ENCODE data around the gene IQSEC3.

DNA sequence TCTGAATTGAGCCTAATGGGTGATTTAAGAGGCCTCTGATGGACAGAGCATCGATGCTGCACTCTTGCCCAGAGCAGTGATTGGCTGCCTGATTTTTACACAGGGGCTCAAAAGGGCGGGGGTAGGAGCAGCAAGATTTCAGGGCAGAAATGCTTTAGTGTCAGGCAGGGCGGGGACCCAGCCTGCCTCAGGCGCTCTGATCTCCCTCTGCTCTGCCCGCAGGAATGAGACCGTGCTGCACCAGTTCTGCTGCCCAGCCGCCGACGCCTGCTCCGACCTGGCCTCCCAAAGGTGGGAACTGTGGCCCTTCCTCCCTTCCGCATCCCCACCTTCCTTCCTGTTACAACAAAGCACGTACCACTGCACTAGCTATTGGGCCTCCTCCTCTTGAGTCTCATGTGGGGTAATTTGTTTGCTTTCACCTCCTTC is 32.4 kb downstream of the IQSEC3 start:
- TF ChIP-seq, protein P1, sequence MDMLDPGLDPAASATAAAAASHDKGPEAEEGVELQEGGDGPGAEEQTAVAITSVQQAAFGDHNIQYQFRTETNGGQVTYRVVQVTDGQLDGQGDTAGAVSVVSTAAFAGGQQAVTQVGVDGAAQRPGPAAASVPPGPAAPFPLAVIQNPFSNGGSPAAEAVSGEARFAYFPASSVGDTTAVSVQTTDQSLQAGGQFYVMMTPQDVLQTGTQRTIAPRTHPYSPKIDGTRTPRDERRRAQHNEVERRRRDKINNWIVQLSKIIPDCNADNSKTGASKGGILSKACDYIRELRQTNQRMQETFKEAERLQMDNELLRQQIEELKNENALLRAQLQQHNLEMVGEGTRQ (CRISPR knock-in tag; IDR thresholded peaks at IDR 0.05): no peak
- TF ChIP-seq JUN (CRISPR knock-in tag; IDR thresholded peaks at IDR 0.05): no peak
- TF ChIP-seq, protein P2, sequence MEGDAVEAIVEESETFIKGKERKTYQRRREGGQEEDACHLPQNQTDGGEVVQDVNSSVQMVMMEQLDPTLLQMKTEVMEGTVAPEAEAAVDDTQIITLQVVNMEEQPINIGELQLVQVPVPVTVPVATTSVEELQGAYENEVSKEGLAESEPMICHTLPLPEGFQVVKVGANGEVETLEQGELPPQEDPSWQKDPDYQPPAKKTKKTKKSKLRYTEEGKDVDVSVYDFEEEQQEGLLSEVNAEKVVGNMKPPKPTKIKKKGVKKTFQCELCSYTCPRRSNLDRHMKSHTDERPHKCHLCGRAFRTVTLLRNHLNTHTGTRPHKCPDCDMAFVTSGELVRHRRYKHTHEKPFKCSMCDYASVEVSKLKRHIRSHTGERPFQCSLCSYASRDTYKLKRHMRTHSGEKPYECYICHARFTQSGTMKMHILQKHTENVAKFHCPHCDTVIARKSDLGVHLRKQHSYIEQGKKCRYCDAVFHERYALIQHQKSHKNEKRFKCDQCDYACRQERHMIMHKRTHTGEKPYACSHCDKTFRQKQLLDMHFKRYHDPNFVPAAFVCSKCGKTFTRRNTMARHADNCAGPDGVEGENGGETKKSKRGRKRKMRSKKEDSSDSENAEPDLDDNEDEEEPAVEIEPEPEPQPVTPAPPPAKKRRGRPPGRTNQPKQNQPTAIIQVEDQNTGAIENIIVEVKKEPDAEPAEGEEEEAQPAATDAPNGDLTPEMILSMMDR (IDR thresholded peaks at IDR 0.05): no peak
- no peak for TF ChIP-seq GABPB1 (CRISPR knock-in tag; IDR thresholded peaks at IDR 0.05)
- TF ChIP-seq, protein P3, sequence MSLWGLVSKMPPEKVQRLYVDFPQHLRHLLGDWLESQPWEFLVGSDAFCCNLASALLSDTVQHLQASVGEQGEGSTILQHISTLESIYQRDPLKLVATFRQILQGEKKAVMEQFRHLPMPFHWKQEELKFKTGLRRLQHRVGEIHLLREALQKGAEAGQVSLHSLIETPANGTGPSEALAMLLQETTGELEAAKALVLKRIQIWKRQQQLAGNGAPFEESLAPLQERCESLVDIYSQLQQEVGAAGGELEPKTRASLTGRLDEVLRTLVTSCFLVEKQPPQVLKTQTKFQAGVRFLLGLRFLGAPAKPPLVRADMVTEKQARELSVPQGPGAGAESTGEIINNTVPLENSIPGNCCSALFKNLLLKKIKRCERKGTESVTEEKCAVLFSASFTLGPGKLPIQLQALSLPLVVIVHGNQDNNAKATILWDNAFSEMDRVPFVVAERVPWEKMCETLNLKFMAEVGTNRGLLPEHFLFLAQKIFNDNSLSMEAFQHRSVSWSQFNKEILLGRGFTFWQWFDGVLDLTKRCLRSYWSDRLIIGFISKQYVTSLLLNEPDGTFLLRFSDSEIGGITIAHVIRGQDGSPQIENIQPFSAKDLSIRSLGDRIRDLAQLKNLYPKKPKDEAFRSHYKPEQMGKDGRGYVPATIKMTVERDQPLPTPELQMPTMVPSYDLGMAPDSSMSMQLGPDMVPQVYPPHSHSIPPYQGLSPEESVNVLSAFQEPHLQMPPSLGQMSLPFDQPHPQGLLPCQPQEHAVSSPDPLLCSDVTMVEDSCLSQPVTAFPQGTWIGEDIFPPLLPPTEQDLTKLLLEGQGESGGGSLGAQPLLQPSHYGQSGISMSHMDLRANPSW (CRISPR knock-in tag; conservative IDR thresholded peaks at IDR 0.05; ENCODE audit: low read depth): no peak
- TF ChIP-seq, protein P4, sequence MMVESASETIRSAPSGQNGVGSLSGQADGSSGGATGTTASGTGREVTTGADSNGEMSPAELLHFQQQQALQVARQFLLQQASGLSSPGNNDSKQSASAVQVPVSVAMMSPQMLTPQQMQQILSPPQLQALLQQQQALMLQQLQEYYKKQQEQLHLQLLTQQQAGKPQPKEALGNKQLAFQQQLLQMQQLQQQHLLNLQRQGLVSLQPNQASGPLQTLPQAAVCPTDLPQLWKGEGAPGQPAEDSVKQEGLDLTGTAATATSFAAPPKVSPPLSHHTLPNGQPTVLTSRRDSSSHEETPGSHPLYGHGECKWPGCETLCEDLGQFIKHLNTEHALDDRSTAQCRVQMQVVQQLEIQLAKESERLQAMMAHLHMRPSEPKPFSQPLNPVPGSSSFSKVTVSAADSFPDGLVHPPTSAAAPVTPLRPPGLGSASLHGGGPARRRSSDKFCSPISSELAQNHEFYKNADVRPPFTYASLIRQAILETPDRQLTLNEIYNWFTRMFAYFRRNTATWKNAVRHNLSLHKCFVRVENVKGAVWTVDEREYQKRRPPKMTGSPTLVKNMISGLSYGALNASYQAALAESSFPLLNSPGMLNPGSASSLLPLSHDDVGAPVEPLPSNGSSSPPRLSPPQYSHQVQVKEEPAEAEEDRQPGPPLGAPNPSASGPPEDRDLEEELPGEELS (CRISPR knock-in tag; IDR thresholded peaks at IDR 0.05): no peak
- TF ChIP-seq, protein P5, sequence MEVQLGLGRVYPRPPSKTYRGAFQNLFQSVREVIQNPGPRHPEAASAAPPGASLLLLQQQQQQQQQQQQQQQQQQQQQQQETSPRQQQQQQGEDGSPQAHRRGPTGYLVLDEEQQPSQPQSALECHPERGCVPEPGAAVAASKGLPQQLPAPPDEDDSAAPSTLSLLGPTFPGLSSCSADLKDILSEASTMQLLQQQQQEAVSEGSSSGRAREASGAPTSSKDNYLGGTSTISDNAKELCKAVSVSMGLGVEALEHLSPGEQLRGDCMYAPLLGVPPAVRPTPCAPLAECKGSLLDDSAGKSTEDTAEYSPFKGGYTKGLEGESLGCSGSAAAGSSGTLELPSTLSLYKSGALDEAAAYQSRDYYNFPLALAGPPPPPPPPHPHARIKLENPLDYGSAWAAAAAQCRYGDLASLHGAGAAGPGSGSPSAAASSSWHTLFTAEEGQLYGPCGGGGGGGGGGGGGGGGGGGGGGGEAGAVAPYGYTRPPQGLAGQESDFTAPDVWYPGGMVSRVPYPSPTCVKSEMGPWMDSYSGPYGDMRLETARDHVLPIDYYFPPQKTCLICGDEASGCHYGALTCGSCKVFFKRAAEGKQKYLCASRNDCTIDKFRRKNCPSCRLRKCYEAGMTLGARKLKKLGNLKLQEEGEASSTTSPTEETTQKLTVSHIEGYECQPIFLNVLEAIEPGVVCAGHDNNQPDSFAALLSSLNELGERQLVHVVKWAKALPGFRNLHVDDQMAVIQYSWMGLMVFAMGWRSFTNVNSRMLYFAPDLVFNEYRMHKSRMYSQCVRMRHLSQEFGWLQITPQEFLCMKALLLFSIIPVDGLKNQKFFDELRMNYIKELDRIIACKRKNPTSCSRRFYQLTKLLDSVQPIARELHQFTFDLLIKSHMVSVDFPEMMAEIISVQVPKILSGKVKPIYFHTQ (CRISPR knock-in tag; IDR thresholded peaks at IDR 0.05): no peak
- TF ChIP-seq, protein P6, sequence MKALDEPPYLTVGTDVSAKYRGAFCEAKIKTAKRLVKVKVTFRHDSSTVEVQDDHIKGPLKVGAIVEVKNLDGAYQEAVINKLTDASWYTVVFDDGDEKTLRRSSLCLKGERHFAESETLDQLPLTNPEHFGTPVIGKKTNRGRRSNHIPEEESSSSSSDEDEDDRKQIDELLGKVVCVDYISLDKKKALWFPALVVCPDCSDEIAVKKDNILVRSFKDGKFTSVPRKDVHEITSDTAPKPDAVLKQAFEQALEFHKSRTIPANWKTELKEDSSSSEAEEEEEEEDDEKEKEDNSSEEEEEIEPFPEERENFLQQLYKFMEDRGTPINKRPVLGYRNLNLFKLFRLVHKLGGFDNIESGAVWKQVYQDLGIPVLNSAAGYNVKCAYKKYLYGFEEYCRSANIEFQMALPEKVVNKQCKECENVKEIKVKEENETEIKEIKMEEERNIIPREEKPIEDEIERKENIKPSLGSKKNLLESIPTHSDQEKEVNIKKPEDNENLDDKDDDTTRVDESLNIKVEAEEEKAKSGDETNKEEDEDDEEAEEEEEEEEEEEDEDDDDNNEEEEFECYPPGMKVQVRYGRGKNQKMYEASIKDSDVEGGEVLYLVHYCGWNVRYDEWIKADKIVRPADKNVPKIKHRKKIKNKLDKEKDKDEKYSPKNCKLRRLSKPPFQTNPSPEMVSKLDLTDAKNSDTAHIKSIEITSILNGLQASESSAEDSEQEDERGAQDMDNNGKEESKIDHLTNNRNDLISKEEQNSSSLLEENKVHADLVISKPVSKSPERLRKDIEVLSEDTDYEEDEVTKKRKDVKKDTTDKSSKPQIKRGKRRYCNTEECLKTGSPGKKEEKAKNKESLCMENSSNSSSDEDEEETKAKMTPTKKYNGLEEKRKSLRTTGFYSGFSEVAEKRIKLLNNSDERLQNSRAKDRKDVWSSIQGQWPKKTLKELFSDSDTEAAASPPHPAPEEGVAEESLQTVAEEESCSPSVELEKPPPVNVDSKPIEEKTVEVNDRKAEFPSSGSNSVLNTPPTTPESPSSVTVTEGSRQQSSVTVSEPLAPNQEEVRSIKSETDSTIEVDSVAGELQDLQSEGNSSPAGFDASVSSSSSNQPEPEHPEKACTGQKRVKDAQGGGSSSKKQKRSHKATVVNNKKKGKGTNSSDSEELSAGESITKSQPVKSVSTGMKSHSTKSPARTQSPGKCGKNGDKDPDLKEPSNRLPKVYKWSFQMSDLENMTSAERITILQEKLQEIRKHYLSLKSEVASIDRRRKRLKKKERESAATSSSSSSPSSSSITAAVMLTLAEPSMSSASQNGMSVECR (CRISPR knock-in tag; IDR thresholded peaks at IDR 0.05; ENCODE audit: borderline replicate concordance): no peak
- TF ChIP-seq ZNF138 (CRISPR knock-in tag; conservative IDR thresholded peaks at IDR 0.05): no peak
- TF ChIP-seq ESRRA (CRISPR knock-in tag; IDR thresholded peaks at IDR 0.05; ENCODE audit: borderline replicate concordance): no peak
- TF ChIP-seq ZNF219 (CRISPR knock-in tag; IDR thresholded peaks at IDR 0.05; ENCODE audit: borderline replicate concordance): no peak
- no peak for TF ChIP-seq KAT7 (CRISPR knock-in tag; IDR thresholded peaks at IDR 0.05; ENCODE audit: borderline replicate concordance)
- TF ChIP-seq, protein P7, sequence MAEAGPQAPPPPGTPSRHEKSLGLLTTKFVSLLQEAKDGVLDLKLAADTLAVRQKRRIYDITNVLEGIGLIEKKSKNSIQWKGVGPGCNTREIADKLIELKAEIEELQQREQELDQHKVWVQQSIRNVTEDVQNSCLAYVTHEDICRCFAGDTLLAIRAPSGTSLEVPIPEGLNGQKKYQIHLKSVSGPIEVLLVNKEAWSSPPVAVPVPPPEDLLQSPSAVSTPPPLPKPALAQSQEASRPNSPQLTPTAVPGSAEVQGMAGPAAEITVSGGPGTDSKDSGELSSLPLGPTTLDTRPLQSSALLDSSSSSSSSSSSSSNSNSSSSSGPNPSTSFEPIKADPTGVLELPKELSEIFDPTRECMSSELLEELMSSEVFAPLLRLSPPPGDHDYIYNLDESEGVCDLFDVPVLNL (CRISPR knock-in tag; IDR thresholded peaks at IDR 0.05; ENCODE audit: borderline replicate concordance, low read depth): no peak
- TF ChIP-seq, protein P8, sequence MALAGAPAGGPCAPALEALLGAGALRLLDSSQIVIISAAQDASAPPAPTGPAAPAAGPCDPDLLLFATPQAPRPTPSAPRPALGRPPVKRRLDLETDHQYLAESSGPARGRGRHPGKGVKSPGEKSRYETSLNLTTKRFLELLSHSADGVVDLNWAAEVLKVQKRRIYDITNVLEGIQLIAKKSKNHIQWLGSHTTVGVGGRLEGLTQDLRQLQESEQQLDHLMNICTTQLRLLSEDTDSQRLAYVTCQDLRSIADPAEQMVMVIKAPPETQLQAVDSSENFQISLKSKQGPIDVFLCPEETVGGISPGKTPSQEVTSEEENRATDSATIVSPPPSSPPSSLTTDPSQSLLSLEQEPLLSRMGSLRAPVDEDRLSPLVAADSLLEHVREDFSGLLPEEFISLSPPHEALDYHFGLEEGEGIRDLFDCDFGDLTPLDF (CRISPR knock-in tag; IDR thresholded peaks at IDR 0.05): no peak
